C4-2B (cell line): Measurements from ENCODE around the gene NIPBL.

Experiments used
- CTCF ChIP-seq: fragments of 450-650 bp; conservative IDR thresholded peaks from 2 replicates; pipeline ENCODE4 v1.5.1; 2017; ENCODE audit warnings: mild to moderate bottlenecking
- ZFX ChIP-seq: fragments of 450-650 bp; IDR thresholded peaks from 2 replicates; pipeline ENCODE4 v1.6.1; 2017

GRCh38 chr5:36965179-36965578 lies 88.6 kb downstream of the NIPBL start:
- TF ChIP-seq CTCF (no peak), ZFX (no peak)
